ENCODE results near the gene SORCS2. TPM values are rescaled to one million over a fixed set of nuclear protein-coding genes. Genes with fewer than 3 reads are reported as not detected.

Gene SORCS2
- total RNA-seq, 4 donors from 2014 or later: 2.0 to 7.4 (median 3.6) TPM

- no peaks in the 10 kb centered on the region for H3K36me3 ChIP-seq
- H3K4me3 ChIP-seq: no peak overlapping the region
- H3K27me3 ChIP-seq: no peaks in the 10 kb centered on the region
- H3K4me1 ChIP-seq: peaks cover 0 to 48% (median 6%) of the 10 kb centered on the region in 3 donors
- no peak for TF ChIP-seq CTCF (IDR thresholded peaks at IDR 0.05)
- ATAC-seq: no peak
- H3K9me3 ChIP-seq: no peaks in the 10 kb centered on the region
- 100% methylated on average over 1 of the region's 15 CpGs; no CpG with 5 or more reads in 1 of the 2 donors for WGBS, 2 donors (ENCODE audit: low coverage in 1 of 2)
- H3K27ac ChIP-seq: peak overlapping the region in 1 of 4 donors; percentile 15
Observed at GRCh38 chr4:7328162-7328912, 136.0 kb downstream of the SORCS2 start.

- no peaks in the 10 kb centered on the region for H3K9me3 ChIP-seq
- no peak for ATAC-seq
- H3K36me3 ChIP-seq: no peaks in the 10 kb centered on the region
- H3K4me3 ChIP-seq: no peak overlapping the region
- 37% methylated on average over 7 of the region's 22 CpGs; no CpG with 5 or more reads in 1 of the 2 donors for WGBS, 2 donors (ENCODE audit: low coverage in 1 of 2)
- peak overlapping the region in 1 of 4 donors; percentile 15 for H3K27ac ChIP-seq
- no peaks in the 10 kb centered on the region for H3K27me3 ChIP-seq
- peaks cover 0 to 55% (median 6%) of the 10 kb centered on the region in 3 donors for H3K4me1 ChIP-seq
- TF ChIP-seq POLR2A (IDR thresholded peaks at IDR 0.05): no peak
- peak; percentile 16 for TF ChIP-seq POLR2AphosphoS5 (IDR thresholded peaks at IDR 0.05)
- no peak for TF ChIP-seq EP300 (IDR thresholded peaks at IDR 0.05)
- TF ChIP-seq CTCF (IDR thresholded peaks at IDR 0.05): peak in 1 of 4 experiments; percentile 20
Observed at GRCh38 chr4:7328913-7329638, 136.7 kb downstream of the SORCS2 start.

GRCh38 chr4:7330031-7330596 is 137.8 kb downstream of the SORCS2 start:
- Histone ChIP-seq H3K36me3 (no peaks in the 10 kb centered on the region), H3K4me1 (peaks cover 0 to 58% (median 6%) of the 10 kb centered on the region in 3 donors), H3K9me3 (no peaks in the 10 kb centered on the region), H3K27ac (no peak overlapping the region), H3K27me3 (no peaks in the 10 kb centered on the region), H3K4me3 (no peak overlapping the region)
- 90 to 100% methylated on average over 5 to 7 of the region's 17 CpGs for WGBS, 2 donors (ENCODE audit: low coverage in 1 of 2)
- ATAC-seq: no peak
- TF ChIP-seq POLR2AphosphoS5 (IDR thresholded peaks at IDR 0.05): no peak
- TF ChIP-seq CTCF (IDR thresholded peaks at IDR 0.05): no peak
- no peak for TF ChIP-seq POLR2A (IDR thresholded peaks at IDR 0.05)
- no peak for TF ChIP-seq EP300 (IDR thresholded peaks at IDR 0.05)

GRCh38 chr4:7330811-7331681 is 138.7 kb downstream of the SORCS2 start:
- ATAC-seq: no peak
- no peaks in the 10 kb centered on the region for H3K27me3 ChIP-seq
- H3K9me3 ChIP-seq: no peaks in the 10 kb centered on the region
- WGBS, 2 donors (ENCODE audit: low coverage in 1 of 2): 100% methylated on average over 2 of the region's 22 CpGs; no CpG with 5 or more reads in 1 of the 2 donors
- no peaks in the 10 kb centered on the region for H3K36me3 ChIP-seq
- H3K27ac ChIP-seq: no peak overlapping the region
- TF ChIP-seq POLR2AphosphoS5 (IDR thresholded peaks at IDR 0.05) (no peak), EP300 (IDR thresholded peaks at IDR 0.05) (no peak), CTCF (IDR thresholded peaks at IDR 0.05) (no peak), POLR2A (IDR thresholded peaks at IDR 0.05) (no peak)
- no peak overlapping the region for H3K4me3 ChIP-seq
- peaks cover 0 to 67% (median 10%) of the 10 kb centered on the region in 3 donors for H3K4me1 ChIP-seq
